NCI-H1436 treated with DMSO at 0.1 percent for 48 hours (cell line): ENCODE data around the gene ANXA2.

ENCODE experiments used
- DNase-seq: peaks from one replicate; lab custom pipeline; 2025; lab: John Stamatoyannopoulos, UW

The ANXA2 gene

DNA sequence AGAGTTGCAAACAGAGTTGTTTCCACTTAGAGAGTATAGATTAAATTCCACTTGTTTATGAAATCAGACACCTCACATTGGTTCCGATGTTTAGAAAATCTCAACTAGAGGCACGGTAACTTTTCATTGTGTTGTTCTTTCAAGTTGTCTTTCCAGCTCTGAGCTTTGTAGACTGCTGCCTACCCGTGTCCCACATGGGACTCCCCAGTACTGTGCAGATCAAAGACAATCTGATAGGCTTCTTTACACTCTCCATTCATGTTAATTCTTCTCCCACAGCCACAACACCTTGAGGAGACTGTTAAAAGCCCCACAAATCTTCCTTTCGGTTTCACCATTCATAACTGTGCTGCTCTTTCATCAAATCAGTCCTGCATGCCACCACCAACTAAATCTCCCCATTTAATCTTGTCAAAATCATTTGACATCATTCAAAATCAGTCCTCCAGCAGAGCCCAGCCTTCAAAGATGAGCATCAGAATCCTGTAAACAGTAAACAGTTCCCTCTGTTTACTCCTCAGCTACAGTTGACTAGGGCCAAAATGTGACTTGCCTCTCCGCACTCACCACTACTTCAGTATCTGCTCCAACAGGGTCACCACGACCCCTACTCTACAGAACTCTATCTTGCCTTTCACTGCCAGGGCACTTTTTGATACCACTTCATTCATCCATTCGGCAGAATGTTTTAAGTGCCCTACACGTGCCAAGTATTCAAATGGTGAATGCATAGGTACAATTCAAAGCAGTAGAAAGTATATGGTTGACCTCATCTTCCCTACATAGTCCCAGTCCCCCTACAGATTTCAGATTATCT is 8.3 kb downstream of the ANXA2 start:
- DNase-seq: no peak

DNA sequence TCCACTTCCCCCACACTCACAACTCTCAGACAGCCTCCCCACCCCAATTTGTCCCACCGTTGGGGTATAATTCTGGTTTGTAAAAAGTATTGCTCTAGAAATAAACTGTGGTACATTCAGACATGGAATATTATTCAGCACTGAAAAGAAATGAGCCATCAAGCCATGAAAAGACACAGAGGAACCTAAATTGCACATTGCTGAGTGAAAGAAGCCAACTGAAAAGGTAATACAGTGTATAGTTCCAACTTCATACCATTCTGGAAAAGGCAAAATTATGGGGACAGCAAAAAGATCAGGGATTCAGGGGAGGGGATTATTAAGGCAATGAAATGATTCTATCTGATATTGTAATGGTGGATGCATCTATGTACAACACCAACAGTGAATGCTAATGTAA is 10.5 kb downstream of the ANXA2 start:
- no peak for DNase-seq

DNA sequence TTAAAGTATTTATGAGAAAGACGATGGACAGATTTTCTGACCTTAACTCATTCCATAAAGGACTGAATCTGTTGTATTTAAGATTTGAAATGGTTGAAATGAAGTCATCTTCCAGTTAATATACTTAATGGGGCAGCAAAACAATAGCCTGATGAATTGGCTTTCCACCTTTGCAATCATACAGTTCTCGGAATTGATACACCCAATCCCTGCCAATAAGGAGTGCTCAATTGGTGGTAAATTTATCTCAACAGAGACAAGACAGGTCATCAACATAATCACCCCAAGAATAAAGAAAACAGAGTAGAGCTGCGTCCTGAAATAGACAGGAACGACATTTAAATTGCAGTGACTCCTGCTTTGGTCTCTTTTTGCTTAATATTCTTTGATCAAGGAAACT is 11.2 kb downstream of the ANXA2 start:
- DNase-seq: no peak

GRCh38 chr15:60385620-60386552 is 11.9 kb downstream of the ANXA2 start:
- DNase-seq: no peak

- DNase-seq: no peak
Measured at GRCh38 chr15:60384526-60385126, 13.2 kb downstream of the ANXA2 start.

GRCh38 chr15:60384053-60384452 is 13.7 kb downstream of the ANXA2 start:
- DNase-seq: no peak

DNA sequence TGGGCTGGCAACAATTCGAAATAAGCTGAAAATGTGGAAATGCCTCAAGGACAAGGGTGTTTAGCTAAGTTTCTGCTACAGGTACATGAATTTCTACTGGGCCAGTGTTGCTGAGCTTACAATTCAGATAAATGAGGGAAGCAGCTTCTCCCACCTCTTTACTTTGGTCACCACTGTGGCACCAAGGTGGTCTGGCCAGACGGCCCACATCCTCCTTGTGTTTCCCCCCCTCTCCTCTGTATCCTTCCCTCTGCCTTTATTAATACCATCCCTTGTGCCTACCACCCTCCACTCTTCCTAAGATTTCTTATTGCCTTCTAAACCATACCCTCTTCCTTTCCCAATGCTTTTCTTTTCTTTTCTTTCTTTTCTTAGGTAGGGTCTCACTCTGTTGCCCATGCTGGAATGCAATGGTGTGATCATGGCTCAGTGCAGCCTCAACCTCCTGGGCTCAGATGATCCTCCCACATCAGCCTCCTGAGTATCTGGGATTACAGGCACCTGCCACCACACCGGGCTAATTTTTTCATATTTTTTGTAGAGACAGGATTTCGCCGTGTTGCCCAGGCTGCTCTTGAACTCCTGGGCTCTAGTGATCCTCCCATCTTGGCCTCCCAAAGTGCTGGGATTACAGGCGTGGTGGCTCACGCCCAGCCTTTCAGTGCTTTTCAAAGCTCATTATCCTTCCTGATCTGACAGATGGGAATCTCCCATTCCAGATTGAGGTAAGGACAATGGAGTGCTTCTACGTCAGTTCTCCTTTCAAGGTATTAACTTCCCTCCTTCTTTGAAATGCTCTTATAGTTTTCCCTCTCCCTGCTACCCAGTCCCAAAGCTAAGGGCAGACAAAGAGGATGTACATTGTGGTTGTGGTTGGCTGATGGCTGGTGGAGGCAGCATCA is 14.8 kb downstream of the ANXA2 start:
- no peak for DNase-seq

GRCh38 chr15:60381148-60381788 is 16.5 kb downstream of the ANXA2 start:
- no peak for DNase-seq

- no peak for DNase-seq
Measured at GRCh38 chr15:60379525-60380274, 18.1 kb downstream of the ANXA2 start.

GRCh38 chr15:60379185-60379524 is 18.6 kb downstream of the ANXA2 start:
- no peak for DNase-seq

GRCh38 chr15:60376677-60377095 is 21.1 kb downstream of the ANXA2 start:
- no peak for DNase-seq

DNA sequence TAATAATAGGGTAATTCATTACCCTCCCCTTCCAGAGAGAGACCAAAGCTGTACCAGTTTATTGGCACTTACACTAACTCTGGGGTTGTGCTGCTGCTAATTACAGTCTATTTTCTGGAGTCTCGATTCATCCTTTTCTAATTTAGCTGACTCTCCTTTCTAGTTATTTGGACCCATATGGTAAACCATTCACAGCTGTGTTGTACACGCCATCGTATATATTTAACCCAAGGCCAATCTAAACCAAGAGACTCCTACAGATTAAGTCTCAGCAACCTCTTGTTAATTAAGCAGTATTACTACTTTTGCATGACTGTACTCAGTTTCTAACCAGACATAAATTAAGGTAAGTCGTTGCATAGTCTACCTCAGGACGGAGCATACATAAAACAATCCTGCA is 22.5 kb downstream of the ANXA2 start:
- no peak for DNase-seq

GRCh38 chr15:60374628-60375081 is 23.1 kb downstream of the ANXA2 start:
- DNase-seq: peak; percentile 95

GRCh38 chr15:60374209-60374608 is 23.6 kb downstream of the ANXA2 start:
- DNase-seq: no peak

DNA sequence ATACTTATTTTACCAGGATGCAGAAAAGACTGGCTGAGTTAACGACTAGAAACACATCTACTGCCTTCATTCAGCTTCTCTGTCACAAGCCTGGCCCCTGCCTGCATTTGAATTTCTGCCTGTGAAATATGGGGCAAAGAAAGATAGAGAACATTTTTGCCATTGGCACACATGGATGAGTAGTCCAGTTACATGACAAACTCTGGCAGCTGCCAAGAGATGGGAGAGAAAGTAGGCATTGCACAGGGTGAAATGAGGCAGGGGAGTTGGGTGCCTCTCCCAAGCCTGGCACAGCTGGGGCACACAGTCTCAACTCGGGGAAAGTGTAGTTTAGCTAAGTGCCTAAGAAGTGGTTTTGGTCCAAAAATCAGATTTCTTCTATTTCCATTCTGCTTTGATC is 24.0 kb downstream of the ANXA2 start:
- DNase-seq: no peak

- no peak for DNase-seq
Measured at GRCh38 chr15:60373327-60373726, 24.5 kb downstream of the ANXA2 start.

- no peak for DNase-seq
Measured at GRCh38 chr15:60372756-60373155, 25.0 kb downstream of the ANXA2 start.

- no peak for DNase-seq
Measured at GRCh38 chr15:60372227-60372626, 25.6 kb downstream of the ANXA2 start.

DNA sequence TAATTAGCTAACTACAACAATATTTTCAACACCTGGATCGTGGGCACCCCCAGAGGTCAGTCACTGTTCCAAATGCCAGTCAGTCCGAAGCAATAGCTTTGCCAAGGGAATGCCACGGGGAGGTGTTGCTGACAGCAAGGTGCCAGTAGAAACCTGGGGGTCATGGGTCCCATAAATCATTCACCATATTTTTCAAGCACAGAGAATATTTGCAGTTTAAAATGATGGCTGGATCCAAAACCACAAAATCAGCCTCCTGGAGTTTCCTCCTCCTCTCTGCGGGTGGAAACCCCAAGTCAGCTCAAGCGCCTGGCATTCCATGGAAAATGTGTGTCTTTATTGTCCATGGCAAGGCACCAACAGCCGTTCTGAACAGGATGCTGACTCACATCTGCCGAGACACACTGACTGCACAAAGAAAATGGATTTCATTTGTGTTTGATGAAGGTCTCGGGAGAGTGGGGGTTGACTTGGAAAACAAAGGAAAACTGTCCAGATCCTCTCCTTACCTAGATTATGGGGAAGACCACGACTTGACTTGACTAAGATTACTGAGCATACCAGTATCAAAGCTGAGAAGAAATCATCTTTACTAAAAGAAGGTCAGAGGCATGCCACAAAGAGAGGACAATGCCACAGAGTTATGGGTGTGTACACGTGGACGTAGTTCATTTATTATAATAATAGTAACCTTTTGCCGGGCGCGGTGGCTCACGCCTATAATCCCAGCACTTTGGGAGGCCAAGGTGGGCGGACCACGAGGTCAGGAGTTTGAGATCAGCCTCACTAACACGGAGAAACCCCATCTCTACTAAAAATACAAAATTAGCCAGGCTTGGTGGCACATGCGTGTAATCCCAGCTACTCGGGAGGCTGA is 26.4 kb downstream of the ANXA2 start:
- DNase-seq: no peak

- DNase-seq: no peak
Measured at GRCh38 chr15:60370869-60371136, 27.0 kb downstream of the ANXA2 start.
